Neutrophil (primary cell): Measurements from ENCODE around the gene SLC14A1.

Experiments
- H3K27ac ChIP-seq: fragments of 200-600 bp; sonication (generic); 2 replicates; pipeline ENCODE4 v1.5.1; 2016; ENCODE audit warnings: mild to moderate bottlenecking, moderate library complexity
- H3K27me3 ChIP-seq: fragments of 200-600 bp; sonication (generic); 2 replicates; pipeline ENCODE4 v1.6.0; 2016; ENCODE audit warnings: mild to moderate bottlenecking
- H3K36me3 ChIP-seq: fragments of 200-600 bp; sonication (generic); 2 replicates; pipeline ENCODE4 v1.5.1; 2017
- H3K4me1 ChIP-seq, 2 experiments: fragments of 200-600 bp in 1 of 2; sonication (generic) in 1 of 2; 1 replicate in 1 of 2; 2 replicates in 1 of 2; pipeline versions ENCODE4 v1.5.1 to v1.6.1; 2013 to 2016; ENCODE audit warnings: low read depth in 1 of 2, low read length in 1 of 2, mild to moderate bottlenecking in 1 of 2, moderate library complexity in 1 of 2; ENCODE audit not compliant: control insufficient read depth in 1 of 2, insufficient read depth in 1 of 2
- H3K4me3 ChIP-seq, 2 experiments: fragments of 200-600 bp in 1 of 2; sonication (generic) in 1 of 2; 1 replicate in 1 of 2; 2 replicates in 1 of 2; pipeline ENCODE4 v1.5.1; 2013 to 2016; ENCODE audit warnings: low read depth in 1 of 2, low read length in 1 of 2, mild to moderate bottlenecking in 1 of 2, moderate library complexity in 1 of 2
- H3K9me3 ChIP-seq: fragments of 200-600 bp; sonication (generic); 2 replicates; pipeline ENCODE4 v1.5.1; 2016
- TF ChIP-seq, protein P1 (sequence below): fragments of 200-600 bp; sonication (generic); IDR thresholded peaks from 2 replicates; pipeline ENCODE4 v1.5.1; 2016; ENCODE audit warnings: antibody characterized with exemption

Gene SLC14A1

GRCh38 chr18:45771587-45772480, 47.9 kb downstream of the SLC14A1 start:
- Histone ChIP-seq H3K9me3 (no peaks in the 10 kb centered on the region), H3K27ac (no peak overlapping the region)

DNA sequence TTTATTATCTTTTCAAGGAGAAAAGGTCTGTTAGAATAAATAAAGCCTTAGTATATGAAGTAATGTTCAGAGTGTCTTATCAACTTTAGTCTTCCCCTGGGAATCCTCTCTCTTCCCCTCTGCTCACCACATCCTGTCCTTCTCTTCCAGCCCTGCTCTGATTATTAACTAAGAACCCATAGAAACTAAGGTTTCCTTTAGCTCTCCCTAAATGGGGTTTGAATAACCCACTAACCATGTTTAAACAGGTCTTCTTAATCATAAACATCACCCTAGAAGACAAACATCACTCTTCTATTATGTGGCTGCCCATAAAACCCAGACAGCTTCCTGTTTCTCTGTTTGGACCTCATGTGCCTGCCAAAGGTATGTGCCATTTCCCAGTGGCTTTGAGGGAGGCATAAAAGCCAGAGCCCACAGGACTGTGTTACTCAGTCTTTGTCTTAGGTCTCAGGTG, 50.1 kb downstream of the SLC14A1 start:
- no peaks in the 10 kb centered on the region for H3K36me3 ChIP-seq
- peaks cover 96% of the 10 kb centered on the region for H3K27me3 ChIP-seq
- no peak overlapping the region for H3K4me3 ChIP-seq
- H3K27ac ChIP-seq = no peak overlapping the region
- TF ChIP-seq, protein P1, sequence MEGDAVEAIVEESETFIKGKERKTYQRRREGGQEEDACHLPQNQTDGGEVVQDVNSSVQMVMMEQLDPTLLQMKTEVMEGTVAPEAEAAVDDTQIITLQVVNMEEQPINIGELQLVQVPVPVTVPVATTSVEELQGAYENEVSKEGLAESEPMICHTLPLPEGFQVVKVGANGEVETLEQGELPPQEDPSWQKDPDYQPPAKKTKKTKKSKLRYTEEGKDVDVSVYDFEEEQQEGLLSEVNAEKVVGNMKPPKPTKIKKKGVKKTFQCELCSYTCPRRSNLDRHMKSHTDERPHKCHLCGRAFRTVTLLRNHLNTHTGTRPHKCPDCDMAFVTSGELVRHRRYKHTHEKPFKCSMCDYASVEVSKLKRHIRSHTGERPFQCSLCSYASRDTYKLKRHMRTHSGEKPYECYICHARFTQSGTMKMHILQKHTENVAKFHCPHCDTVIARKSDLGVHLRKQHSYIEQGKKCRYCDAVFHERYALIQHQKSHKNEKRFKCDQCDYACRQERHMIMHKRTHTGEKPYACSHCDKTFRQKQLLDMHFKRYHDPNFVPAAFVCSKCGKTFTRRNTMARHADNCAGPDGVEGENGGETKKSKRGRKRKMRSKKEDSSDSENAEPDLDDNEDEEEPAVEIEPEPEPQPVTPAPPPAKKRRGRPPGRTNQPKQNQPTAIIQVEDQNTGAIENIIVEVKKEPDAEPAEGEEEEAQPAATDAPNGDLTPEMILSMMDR = no peak
- no peaks in the 10 kb centered on the region for H3K9me3 ChIP-seq
- H3K4me1 ChIP-seq = peaks cover 9 to 10% of the 10 kb centered on the region in 2 experiments

More at GRCh38 chr18:45771587-45772480, 47.9 kb downstream of the SLC14A1 start:
- TF ChIP-seq, protein P1 = no peak
- Histone ChIP-seq H3K4me3 (no peak overlapping the region), H3K4me1 (peaks cover 9 to 10% of the 10 kb centered on the region in 2 experiments), H3K36me3 (no peaks in the 10 kb centered on the region), H3K27me3 (peaks cover 74% of the 10 kb centered on the region)

DNA sequence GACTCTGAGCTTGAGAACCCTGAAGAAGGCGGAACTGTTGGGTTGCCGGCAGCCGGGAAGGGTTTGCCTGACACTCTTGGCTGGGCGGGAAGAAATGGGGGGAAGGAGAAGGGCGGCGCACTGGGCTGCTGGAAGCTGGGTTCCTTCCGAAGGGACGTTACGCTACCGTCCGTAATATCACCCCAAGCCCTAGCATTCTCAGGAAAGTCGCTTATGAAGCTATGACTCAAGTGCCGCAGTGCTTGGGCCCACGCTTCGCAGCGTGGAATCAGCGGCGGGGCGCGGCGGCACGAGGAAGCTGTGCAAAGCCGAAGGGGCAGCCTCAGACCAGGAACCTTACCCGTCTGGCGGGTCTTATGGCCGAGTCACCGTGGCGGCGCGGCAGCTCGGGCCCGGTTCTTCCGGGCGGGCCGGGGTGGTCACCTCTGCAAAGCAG, 51.3 kb downstream of the SLC14A1 start:
- no peak overlapping the region for H3K27ac ChIP-seq
- TF ChIP-seq, protein P1 = no peak
- H3K36me3 ChIP-seq = no peaks in the 10 kb centered on the region
- H3K4me3 ChIP-seq = peak overlapping the region; percentile 57 to 59
- H3K27me3 ChIP-seq = peaks cover 91% of the 10 kb centered on the region
- H3K9me3 ChIP-seq = no peaks in the 10 kb centered on the region
- peaks cover 9 to 10% of the 10 kb centered on the region in 2 experiments for H3K4me1 ChIP-seq

DNA sequence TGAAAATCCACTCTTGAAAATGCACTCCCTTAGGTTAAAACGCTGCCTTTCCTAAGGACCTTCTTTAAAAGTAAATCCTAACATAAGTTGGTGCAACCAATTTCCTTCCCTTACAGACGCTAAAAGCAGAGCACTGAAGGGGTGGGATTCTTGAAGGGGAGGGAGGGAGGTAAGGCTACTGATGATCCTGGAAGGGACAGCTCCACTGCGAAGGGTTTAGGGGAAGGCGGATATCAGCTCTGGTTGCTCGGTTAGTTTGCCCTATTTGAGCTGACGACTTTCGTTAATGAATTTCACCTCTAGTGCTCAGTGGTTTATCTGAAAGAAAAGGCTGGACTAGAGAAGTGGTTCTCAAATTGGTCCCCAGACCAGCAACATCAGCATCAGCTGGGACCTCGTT, 51.8 kb downstream of the SLC14A1 start:
- TF ChIP-seq, protein P1 = no peak
- Histone ChIP-seq H3K36me3 (no peaks in the 10 kb centered on the region), H3K4me3 (peak overlapping the region; percentile 57 to 59), H3K27me3 (peaks cover 92% of the 10 kb centered on the region), H3K27ac (no peak overlapping the region), H3K4me1 (peaks cover 9 to 10% of the 10 kb centered on the region in 2 experiments), H3K9me3 (no peaks in the 10 kb centered on the region)

DNA sequence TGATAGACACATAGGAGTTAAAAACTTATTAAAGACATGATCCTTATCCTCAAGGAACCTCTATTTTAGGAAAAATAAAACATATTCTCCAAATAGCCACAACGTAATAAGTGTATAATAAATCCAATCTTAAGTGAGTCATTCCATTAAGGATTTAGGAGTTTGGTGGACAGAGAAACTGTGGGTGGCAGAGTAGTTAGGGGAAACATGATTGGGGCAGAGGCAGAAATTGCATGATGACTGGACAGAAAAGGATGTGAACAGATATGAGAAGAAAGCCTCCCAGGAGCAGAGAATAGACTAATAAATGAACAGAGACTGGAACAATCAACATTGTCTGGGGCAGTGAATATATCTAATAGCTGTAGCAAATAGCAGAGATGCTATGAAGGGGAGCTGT, 53.4 kb downstream of the SLC14A1 start:
- Histone ChIP-seq H3K27ac (no peak overlapping the region), H3K36me3 (no peaks in the 10 kb centered on the region), H3K27me3 (peaks cover 77% of the 10 kb centered on the region), H3K9me3 (no peaks in the 10 kb centered on the region), H3K4me1 (peaks cover 9 to 10% of the 10 kb centered on the region in 2 experiments), H3K4me3 (no peak overlapping the region)
- TF ChIP-seq, protein P1 = no peak
